Transverse colon (tissue), 4 donors: ENCODE results near the gene FOXA2. TPM values are rescaled to one million over a fixed set of nuclear protein-coding genes. Genes with fewer than 3 reads are reported as not detected.

Source experiments
- DNase-seq: peaks from one replicate; pipeline ENCODE4 v3.0.0-alpha.2; 2019
- H3K27ac ChIP-seq, 4 donors: fragments of 200-600 bp; sonication (generic); 2 replicates each; pipeline ENCODE4 v1.5.1; 2016 to 2018; ENCODE audit warnings: inconsistent platforms in 4 of 4
- H3K27me3 ChIP-seq: fragments of 200-600 bp; sonication (generic); 2 replicates; pipeline ENCODE4 v1.5.1; 2017; ENCODE audit warnings: inconsistent platforms
- H3K36me3 ChIP-seq, 4 donors: fragments of 200-600 bp; sonication (generic); 2 replicates each; pipeline ENCODE4 v1.5.1; 2017 to 2019; ENCODE audit warnings: inconsistent platforms in 4 of 4
- H3K4me1 ChIP-seq, 4 donors: fragments of 200-600 bp; sonication (generic); 2 replicates each; pipeline ENCODE4 v1.5.1; 2017 to 2020; ENCODE audit warnings: inconsistent platforms in 4 of 4
- H3K4me3 ChIP-seq, 4 donors: fragments of 200-600 bp; sonication (generic); 1 replicate in 1 of 4; 2 replicates in 3 of 4; pipeline versions ENCODE4 v1.5.1 to v1.6.1; 2017 to 2019; ENCODE audit warnings: inconsistent platforms in 4 of 4
- H3K9me3 ChIP-seq, 2 donors: fragments of 200-600 bp; sonication (generic); 2 replicates each; pipeline ENCODE4 v1.5.1; 2017 to 2019; ENCODE audit warnings: inconsistent platforms in 2 of 2
- EP300 ChIP-seq: sonication (generic); formaldehyde crosslinking; IDR thresholded peaks from one replicate; pipeline ENCODE4 v1.6.1; 2017; ENCODE audit warnings: antibody characterized with exemption, low read depth
- POLR2A ChIP-seq: fragments of 450-650 bp; IDR thresholded peaks from one replicate; pipeline ENCODE4 v1.6.1; 2016; ENCODE audit warnings: antibody characterized with exemption, mild to moderate bottlenecking, moderate library complexity
- POLR2AphosphoS5 ChIP-seq, 3 donors: sonication (generic); formaldehyde crosslinking; IDR thresholded peaks; one replicate each; pipeline ENCODE4 v1.6.1; 2016; ENCODE audit warnings: antibody characterized with exemption in 3 of 3
- WGBS, 2 donors: methylation state at CpG; one replicate each; pipeline ENCODE4 v1.1.5; 2018; ENCODE audit warnings: low coverage in 1 of 2; 5-methylcytosine and 5-hydroxymethylcytosine counted together
- in situ Hi-C, 4 donors: fragments of 200-750 bp; cut with MboI; loops; one replicate each; pipeline versions ENCODE4 v1.15.0 to v1.15.1; 2017; ENCODE audit warnings: low sequenced_read_pairs in 3 of 4, low pct_ligation_motif_present in 1 of 4, low pct_unique_long_range_greater_than_20kb in 1 of 4
- intact Hi-C: fragments of 100-400 bp; cut with DNase I; formaldehyde crosslinking; loops from one replicate; pipeline ENCODE4 v1.15.1; 2023; ENCODE audit warnings: low total_unique reads
- total RNA-seq, 4 donors: library from RNA; depleted of rRNA; stranded (reverse); fragments of >200 nt; gene quantifications; one replicate each; pipeline ENCODE4 v1.1.0, GENCODE V29; 2016
- TF ChIP-seq, protein P1 (sequence below), 5 experiments: fragments of 200-600 bp in 3 of 5; fragments of 450-650 bp in 2 of 5; sonication (generic) in 3 of 5; IDR thresholded peaks; 1 replicate in 2 of 5; 2 replicates in 3 of 5; pipeline ENCODE4 v1.5.1; 2016 to 2017; ENCODE audit warnings: antibody characterized with exemption in 5 of 5, inconsistent platforms in 3 of 5, mild to moderate bottlenecking in 2 of 5, moderate library complexity in 1 of 5

FOXA2 gene
- total RNA-seq, 4 donors from 2014 or later, result 10.5 to 16.1 (median 12.6) TPM

DNA sequence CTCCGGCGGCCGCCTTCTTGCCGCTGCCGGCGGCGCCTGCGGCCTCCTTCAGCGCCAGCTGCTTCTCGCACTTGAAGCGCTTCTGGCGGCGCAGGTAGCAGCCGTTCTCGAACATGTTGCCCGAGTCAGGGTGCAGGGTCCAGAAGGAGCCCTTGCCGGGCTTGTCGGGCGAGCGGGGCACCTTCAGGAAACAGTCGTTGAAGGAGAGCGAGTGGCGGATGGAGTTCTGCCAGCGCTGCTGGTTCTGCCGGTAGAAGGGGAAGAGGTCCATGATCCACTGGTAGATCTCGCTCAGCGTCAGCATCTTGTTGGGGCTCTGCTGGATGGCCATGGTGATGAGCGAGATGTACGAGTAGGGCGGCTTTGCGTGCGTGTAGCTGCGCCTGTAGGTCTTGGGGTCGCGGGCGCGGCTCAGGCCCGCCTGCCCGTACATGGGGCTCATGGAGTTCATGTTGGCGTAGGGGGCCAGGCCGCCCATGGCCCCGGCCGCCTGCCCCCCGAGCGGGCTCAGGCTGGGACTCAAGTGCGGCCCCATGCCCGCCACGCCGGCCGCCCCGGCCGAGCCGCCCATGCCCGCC lies 1.9 kb downstream of the FOXA2 start:
- intact Hi-C loops (no loop called here), in situ Hi-C loops (loop anchor here in 3 of 4 donors (10.0 to 25.0 kb wide), 2 partner anchors 245 to 248 kb away; no protein-coding TSS in a partner anchor)
- H3K4me3 ChIP-seq, result peak overlapping the region in 3 of 4 donors; percentile 37 to 60 (median 48)
- DNase-seq, result no peak
- H3K4me1 ChIP-seq, result peaks cover 0 to 59% (median 36%) of the 10 kb centered on the region in 4 donors
- H3K36me3 ChIP-seq, result no peaks in the 10 kb centered on the region
- H3K27ac ChIP-seq, result peak overlapping the region; percentile 84 to 90 (median 87)
- peaks cover 99% of the 10 kb centered on the region for H3K27me3 ChIP-seq
- no peak for TF ChIP-seq POLR2AphosphoS5 (IDR thresholded peaks at IDR 0.05)
- no peak for TF ChIP-seq POLR2A
- no peak for TF ChIP-seq EP300
- TF ChIP-seq, protein P1, sequence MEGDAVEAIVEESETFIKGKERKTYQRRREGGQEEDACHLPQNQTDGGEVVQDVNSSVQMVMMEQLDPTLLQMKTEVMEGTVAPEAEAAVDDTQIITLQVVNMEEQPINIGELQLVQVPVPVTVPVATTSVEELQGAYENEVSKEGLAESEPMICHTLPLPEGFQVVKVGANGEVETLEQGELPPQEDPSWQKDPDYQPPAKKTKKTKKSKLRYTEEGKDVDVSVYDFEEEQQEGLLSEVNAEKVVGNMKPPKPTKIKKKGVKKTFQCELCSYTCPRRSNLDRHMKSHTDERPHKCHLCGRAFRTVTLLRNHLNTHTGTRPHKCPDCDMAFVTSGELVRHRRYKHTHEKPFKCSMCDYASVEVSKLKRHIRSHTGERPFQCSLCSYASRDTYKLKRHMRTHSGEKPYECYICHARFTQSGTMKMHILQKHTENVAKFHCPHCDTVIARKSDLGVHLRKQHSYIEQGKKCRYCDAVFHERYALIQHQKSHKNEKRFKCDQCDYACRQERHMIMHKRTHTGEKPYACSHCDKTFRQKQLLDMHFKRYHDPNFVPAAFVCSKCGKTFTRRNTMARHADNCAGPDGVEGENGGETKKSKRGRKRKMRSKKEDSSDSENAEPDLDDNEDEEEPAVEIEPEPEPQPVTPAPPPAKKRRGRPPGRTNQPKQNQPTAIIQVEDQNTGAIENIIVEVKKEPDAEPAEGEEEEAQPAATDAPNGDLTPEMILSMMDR (IDR thresholded peaks at IDR 0.05), result no peak
- 30 to 51% methylated on average over 2 to 37 of the region's 54 CpGs for WGBS, 2 donors
- no peaks in the 10 kb centered on the region for H3K9me3 ChIP-seq

DNA sequence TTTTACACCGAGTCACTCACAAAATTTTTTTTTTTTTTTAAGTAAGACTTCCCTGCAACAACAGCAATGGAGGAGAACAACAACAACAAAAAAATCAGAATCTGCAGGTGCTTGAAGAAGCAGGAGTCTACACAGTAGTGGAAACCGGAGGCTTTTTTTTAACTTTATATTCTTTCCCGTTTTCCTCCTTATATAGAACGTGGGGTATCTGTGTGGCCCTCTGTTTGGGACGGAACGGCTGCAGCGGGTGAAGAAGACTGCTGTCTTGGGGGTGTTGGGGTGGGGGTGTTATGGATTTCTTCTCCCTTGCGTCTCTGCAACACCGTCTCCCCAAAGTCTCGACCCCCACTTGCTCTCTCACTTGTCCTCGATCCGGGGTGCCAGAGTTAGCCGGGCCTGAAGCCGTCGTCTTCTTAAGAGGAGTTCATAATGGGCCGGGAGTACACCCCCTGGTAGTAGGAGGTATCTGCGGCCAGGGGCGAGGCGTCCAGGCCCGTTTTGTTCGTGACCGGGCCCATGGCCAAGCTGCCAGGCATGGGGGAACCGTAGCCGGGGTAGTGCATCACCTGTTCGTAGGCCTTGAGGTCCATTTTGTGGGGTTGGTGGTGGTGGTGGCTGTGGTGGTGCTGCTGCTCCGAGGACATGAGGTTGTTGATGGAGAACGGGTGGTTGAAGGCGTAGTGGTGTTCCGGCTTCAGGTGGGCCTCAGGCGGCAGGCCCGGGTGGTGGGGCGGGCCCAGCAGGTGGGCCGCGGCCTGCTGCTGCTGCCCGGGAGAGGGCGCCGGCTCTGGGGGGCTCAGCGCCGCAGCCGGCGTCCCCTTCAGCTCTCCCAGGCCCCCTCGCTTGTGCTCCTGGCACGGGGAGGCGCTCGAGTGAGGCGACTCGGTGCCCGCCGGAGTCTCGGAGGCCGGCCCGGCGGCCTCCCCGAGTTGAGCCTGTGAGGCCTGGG lies 2.7 kb downstream of the FOXA2 start:
- TF ChIP-seq, protein P1 (IDR thresholded peaks at IDR 0.05), result no peak
- TF ChIP-seq POLR2A (no peak), POLR2AphosphoS5 (IDR thresholded peaks at IDR 0.05) (no peak), EP300 (no peak)
- 61% methylated on average over 3 to 48 of the region's 54 CpGs for whole genome bisulfite sequencing, 2 donors
- intact Hi-C loops (no loop called here), in situ Hi-C loops (loop anchor here in 3 of 4 donors (10.0 to 25.0 kb wide), 2 partner anchors 244 to 247 kb away; no protein-coding TSS in a partner anchor)
- Histone ChIP-seq H3K36me3 (no peaks in the 10 kb centered on the region), H3K4me3 (peak overlapping the region in 2 of 4 donors; percentile 48 to 60), H3K27me3 (peaks cover 99% of the 10 kb centered on the region), H3K4me1 (peaks cover 0 to 55% (median 35%) of the 10 kb centered on the region in 4 donors), H3K27ac (peak overlapping the region in 1 of 4 donors; percentile 87), H3K9me3 (no peaks in the 10 kb centered on the region)
- no peak for DNase-seq

DNA sequence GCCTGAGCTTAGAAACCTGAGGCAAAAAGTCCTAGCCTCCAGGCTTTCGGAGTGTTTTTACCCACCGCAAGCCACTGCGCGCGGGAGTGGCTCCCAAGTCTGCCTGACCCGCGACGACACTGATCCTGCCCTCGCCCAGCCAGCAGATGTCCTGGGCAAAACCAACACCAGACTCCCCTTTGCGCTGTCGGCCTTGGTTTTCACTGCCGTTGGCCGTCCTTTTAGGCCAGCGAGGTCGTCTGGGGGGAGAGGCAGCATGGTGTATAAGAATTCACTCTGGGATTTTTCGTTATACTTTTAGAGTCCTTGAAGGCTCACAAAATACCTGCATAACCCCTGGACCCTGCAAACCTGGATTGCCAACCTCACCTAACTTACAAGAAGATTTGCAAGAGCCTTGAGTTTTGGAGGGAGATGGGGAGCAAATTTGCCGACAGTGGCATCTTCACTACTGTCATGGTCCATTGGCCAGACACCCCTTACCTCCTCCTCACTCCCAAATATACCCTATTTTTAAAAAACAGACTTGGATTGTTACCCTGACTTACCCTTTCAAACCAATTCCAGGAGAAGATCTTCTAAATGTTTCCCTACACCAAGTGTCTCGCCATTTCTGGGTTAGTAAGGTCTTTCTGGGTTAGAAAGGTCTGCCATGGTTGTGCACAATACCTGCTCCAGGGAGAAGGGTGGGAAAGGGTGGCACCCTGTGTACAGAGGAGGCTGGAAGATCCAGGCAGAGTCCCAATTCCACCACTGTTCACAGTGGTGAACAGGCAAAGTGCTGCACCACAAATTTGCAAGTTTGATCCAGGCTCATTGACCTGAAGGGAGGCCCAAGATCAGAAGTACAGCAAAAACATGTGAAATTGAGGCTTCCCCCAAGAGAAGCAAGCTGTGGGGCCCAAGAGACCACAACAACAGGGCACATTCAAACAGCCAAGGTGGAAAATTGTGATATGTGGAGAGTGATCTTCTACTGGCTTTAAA lies 4.4 kb downstream of the FOXA2 start:
- no peak for DNase-seq
- in situ Hi-C loops (loop anchor here in 3 of 4 donors (10.0 to 25.0 kb wide), 2 partner anchors 243 to 245 kb away; no protein-coding TSS in a partner anchor), intact Hi-C loops (no loop called here)
- TF ChIP-seq EP300, result no peak
- Histone ChIP-seq H3K4me3 (no peak overlapping the region), H3K36me3 (no peaks in the 10 kb centered on the region), H3K27ac (peak overlapping the region in 1 of 4 donors; percentile 12), H3K27me3 (peaks cover 99% of the 10 kb centered on the region), H3K4me1 (peaks cover 0 to 40% (median 29%) of the 10 kb centered on the region in 4 donors), H3K9me3 (no peaks in the 10 kb centered on the region)
- WGBS, 2 donors, result 48 to 86% methylated on average over 11 to 18 of the region's 18 CpGs

DNA sequence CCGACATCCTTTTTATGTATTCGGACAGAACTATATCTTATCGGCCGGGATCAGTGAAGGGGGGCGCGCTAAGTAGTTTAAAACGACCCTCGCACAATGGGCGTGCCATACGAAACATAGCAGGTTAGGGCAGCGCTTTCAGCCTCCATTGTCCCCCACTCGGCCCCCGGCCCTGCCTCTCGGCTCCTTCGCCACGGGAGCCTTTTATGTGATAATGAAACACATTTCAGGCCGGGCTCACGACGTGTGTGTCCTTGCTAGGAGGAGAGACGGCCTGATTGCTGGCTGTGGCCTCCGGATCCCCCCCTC lies 5.3 kb downstream of the FOXA2 start:
- H3K4me1 ChIP-seq, result peaks cover 0 to 39% (median 26%) of the 10 kb centered on the region in 4 donors
- H3K4me3 ChIP-seq, result peak overlapping the region in 2 of 4 donors; percentile 40 to 44
- H3K36me3 ChIP-seq, result no peaks in the 10 kb centered on the region
- no peaks in the 10 kb centered on the region for H3K9me3 ChIP-seq
- peaks cover 100% of the 10 kb centered on the region for H3K27me3 ChIP-seq
- intact Hi-C loops (no loop called here), in situ Hi-C loops (loop anchor here in 1 of 4 donors (25.0 kb wide), 1 partner anchor 242 kb away; no protein-coding TSS in a partner anchor)
- TF ChIP-seq POLR2A, result no peak
- no peak for TF ChIP-seq POLR2AphosphoS5 (IDR thresholded peaks at IDR 0.05)
- no peak for TF ChIP-seq EP300
- TF ChIP-seq, protein P1 (IDR thresholded peaks at IDR 0.05), result no peak
- WGBS, 2 donors, result 0 to 16% methylated on average over 2 to 21 of the region's 21 CpGs
- peak overlapping the region in 2 of 4 donors; percentile 12 to 21 for H3K27ac ChIP-seq
- no peak for DNase-seq
